Testis (tissue), 2 donors: ENCODE data around the gene TMEM183A.

Source experiments
- CTCF ChIP-seq, 3 experiments: fragments of 450-650 bp in 2 of 3; fragments of 200-600 bp in 1 of 3; sonication (generic) in 1 of 3; IDR thresholded peaks; one replicate each; pipeline ENCODE4 v1.5.1; 2016 to 2019; ENCODE audit warnings: antibody characterized with exemption in 3 of 3, mild to moderate bottlenecking in 2 of 3, moderate library complexity in 1 of 3
- POLR2A ChIP-seq: fragments of 450-650 bp; IDR thresholded peaks from one replicate; pipeline ENCODE4 v1.6.1; 2017; ENCODE audit warnings: antibody characterized with exemption, mild to moderate bottlenecking, moderate library complexity

- no peak for TF ChIP-seq POLR2A
- no peak for TF ChIP-seq CTCF (IDR thresholded peaks at IDR 0.05)
These were observed 41.8 kb upstream of the TMEM183A start for GRCh38 chr1:202965422-202965821.
